HG02885 (cell line): Measurements from ENCODE around the gene FREM2.

Experiments
- ATAC-seq: cut with Tn5 transposase; IDR thresholded peaks from one replicate; pipeline ENCODE4 v1.9.1; 2021; ENCODE audit warnings: mild to moderate bottlenecking; ENCODE audit not compliant: unreplicated experiment, poor library complexity

Gene FREM2

GRCh38 chr13:38880397-38880796, 193.5 kb downstream of the FREM2 start:
- ATAC-seq = no peak

DNA sequence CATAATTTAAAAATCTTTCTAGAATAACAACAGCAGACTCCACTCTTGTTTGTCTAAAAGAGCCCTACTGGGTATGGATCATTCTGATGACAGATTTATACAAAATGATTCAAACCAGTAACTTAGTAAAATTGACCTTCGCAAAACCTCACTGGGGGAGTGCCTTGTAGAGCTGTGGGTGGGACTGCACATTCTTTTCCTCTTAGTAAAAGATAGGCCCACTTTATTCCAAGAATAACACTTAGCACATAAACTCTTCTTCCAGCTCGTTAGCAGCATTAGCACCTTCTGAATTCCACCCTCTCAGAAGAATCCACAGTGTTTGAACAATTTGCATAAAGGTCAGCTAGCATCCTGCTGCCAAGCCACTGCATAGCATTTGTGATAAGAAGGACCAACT, 196.9 kb downstream of the FREM2 start:
- ATAC-seq = no peak

- ATAC-seq = no peak
These were observed 201.4 kb downstream of the FREM2 start for GRCh38 chr13:38888309-38888708.

GRCh38 chr13:38895075-38895474, 208.2 kb downstream of the FREM2 start:
- ATAC-seq = no peak

DNA sequence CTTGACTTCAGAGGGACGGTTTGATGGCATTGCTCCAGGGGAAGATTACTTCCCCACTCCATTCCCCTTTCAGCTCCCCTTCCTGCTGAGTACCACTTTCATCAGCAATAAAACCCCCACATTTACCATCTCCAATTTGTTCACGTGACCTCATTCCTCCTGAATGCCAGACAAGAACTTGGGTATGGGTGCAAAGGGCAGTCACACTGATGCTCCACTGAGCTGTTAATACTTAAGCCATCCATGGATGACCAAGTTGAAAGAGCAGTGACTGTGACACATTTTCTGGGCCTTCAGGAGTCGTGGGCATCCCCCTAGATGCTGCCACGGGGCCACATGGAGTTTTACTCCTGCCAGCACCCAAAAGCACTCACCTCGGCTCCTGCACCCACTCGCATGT, 210.6 kb downstream of the FREM2 start:
- ATAC-seq = no peak

GRCh38 chr13:38898481-38898880, 211.6 kb downstream of the FREM2 start:
- ATAC-seq = peak; percentile 75

DNA sequence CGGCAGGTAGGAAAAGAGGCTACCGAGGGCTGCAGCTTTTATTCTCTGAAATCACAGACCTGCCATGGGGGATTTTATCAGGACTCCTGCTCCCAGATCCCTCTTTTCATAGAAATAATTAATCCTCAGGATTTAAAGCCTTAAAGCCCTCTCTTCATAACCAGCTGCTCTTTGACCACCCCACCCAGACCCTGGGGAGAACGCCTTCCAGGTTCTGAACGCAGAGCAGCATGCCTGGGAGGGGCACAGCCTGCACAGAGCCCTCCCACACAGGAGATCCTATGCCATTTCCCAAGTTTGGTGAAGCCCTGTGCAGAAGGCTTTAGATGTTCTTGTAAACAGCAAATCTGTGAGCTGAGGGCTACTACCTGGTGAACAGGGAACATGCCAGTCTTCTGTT, 212.7 kb downstream of the FREM2 start:
- ATAC-seq = no peak

- ATAC-seq = no peak
These were observed 213.3 kb downstream of the FREM2 start for GRCh38 chr13:38900188-38900587.

DNA sequence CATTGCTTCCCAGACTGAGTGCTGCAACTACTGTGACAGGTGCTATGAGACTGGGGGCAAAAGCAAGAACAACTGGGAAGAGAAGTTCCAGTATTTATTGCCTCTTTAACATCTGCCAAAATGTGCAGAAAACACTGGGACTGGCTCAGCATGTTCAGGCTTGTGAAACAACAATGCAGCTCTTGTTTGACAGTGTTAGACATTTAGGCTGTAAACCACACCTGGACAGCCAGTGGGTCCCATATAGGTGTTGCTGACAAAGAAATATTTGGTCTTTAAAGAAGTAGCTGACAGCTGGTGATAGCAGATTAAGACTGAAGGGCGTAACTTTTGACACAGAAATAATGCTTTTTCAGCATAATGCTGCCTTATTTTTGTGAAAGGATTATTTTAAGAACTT, 215.7 kb downstream of the FREM2 start:
- ATAC-seq = no peak

DNA sequence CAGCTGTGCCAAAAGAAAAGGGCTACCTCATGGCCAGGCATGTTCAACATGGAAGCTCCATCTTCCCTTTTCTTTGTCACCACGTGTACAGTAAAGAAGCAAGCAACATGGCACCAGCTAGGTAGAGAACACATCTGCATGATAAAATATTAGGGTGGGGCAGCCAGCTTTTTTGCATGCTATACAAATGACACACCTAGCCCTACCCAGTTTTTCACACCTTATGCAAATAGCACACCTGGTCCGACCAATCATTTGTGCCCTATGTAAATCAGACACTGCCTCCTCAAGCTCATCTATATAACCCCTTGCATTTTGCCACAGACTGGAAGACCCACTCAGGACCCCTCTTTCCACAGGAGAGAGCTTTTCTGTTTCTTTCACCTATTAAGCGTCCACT, 218.2 kb downstream of the FREM2 start:
- ATAC-seq = no peak

GRCh38 chr13:38905861-38906260, 219.0 kb downstream of the FREM2 start:
- no peak for ATAC-seq

GRCh38 chr13:38908574-38908973, 221.7 kb downstream of the FREM2 start:
- ATAC-seq = no peak

- no peak for ATAC-seq
These were observed 227.2 kb downstream of the FREM2 start for GRCh38 chr13:38914070-38914469.

- no peak for ATAC-seq
These were observed 234.2 kb downstream of the FREM2 start for GRCh38 chr13:38921081-38921480.

- no peak for ATAC-seq
These were observed 235.3 kb downstream of the FREM2 start for GRCh38 chr13:38922170-38922569.

DNA sequence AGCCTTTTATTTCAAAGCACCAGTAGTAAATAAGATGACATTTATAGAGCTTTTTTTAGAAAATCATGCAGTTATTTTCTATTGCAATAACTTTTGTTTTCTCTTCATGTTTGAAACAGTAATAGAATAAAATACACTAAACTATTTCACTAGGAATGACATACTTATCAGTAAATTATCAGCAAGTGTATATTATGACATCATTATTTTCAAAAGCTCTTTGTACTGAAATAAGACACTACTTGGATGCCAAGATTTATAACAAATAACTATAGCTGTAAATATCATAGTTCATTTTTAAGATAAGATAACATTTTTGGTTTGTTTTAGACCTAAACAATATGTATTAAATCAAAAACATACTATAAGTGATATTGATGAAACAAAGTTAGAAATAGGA, 246.9 kb downstream of the FREM2 start:
- no peak for ATAC-seq
